AG20443 (cell line): ENCODE results near the gene MRPL12.
A peak's percentile ranks its signal among the peaks of the same experiment; 100 is the strongest.
"Not testable (repeated sequence)": the region's sequence is repeated elsewhere in the genome, so short reads cannot be mapped to it uniquely, and the experiment has no call there.

ENCODE experiments used
- DNase-seq: peaks from one replicate; pipeline ENCODE4 v3.0.0; 2012; ENCODE audit warnings: low spot score, mixed read lengths

Gene MRPL12

GRCh38 chr17:81702934-81703746, at the start of gene MRPL12:
TSS of gene MRPL12 (plus strand) at chr17:81703367. CDS start at chr17:81703502, 135 bp downstream.
- DNase-seq, result peak; percentile 98

GRCh38 chr17:81655378-81656117, 47.6 kb upstream of the MRPL12 start:
- no peak for DNase-seq

- no peak for DNase-seq
Measured at GRCh38 chr17:81656118-81656743, 46.9 kb upstream of the MRPL12 start, which contains the start of gene PDE6G. TSS of gene PDE6G (minus strand) at chr17:81656542. CDS start at chr17:81653305, 3,237 bp downstream.

- no peak for DNase-seq
Measured at GRCh38 chr17:81656835-81657234, 46.3 kb upstream of the MRPL12 start.

GRCh38 chr17:81659038-81659437, 44.1 kb upstream of the MRPL12 start:
- DNase-seq, result no peak

GRCh38 chr17:81660441-81660840, 42.7 kb upstream of the MRPL12 start:
- DNase-seq, result no peak

GRCh38 chr17:81662002-81662401, 41.2 kb upstream of the MRPL12 start:
- no peak for DNase-seq

GRCh38 chr17:81664051-81664470, 39.1 kb upstream of the MRPL12 start:
- no peak for DNase-seq

GRCh38 chr17:81665205-81666091, 37.7 kb upstream of the MRPL12 start:
- DNase-seq, result peak; percentile 41

- no peak for DNase-seq
Measured at GRCh38 chr17:81666092-81666341, 37.1 kb upstream of the MRPL12 start.

GRCh38 chr17:81666342-81667191, 36.6 kb upstream of the MRPL12 start, which contains the start of the genes CCDC137 and OXLD1:
TSS of gene CCDC137 (plus strand) at chr17:81666737. CDS start at chr17:81666767, 30 bp downstream.
TSS of gene OXLD1 (minus strand) at chr17:81666605. CDS start at chr17:81666577, 28 bp downstream.
- DNase-seq, result peak; percentile 98

- DNase-seq, result no peak
Measured at GRCh38 chr17:81667754-81668153, 35.4 kb upstream of the MRPL12 start.

- no peak for DNase-seq
Measured at GRCh38 chr17:81672504-81672903, 30.7 kb upstream of the MRPL12 start.

- DNase-seq, result no peak
Measured at GRCh38 chr17:81672954-81673353, 30.2 kb upstream of the MRPL12 start.

GRCh38 chr17:81673561-81674258, 29.5 kb upstream of the MRPL12 start:
- DNase-seq, result no peak

- DNase-seq, result not testable (repeated sequence)
Measured at GRCh38 chr17:81675515-81676221, 27.5 kb upstream of the MRPL12 start.

- no peak for DNase-seq
Measured at GRCh38 chr17:81676906-81677305, 26.3 kb upstream of the MRPL12 start.

- DNase-seq, result no peak
Measured at GRCh38 chr17:81680150-81680549, 23.0 kb upstream of the MRPL12 start.

- DNase-seq, result no peak
Measured at GRCh38 chr17:81681672-81682071, 21.5 kb upstream of the MRPL12 start.
